HEK293 (cell line): ENCODE measurements around the gene CDH1.

Experiments used
- CTCF ChIA-PET: fragments of 350-600 bp; formaldehyde crosslinking; extraction: SDS; loops from one replicate; lab custom pipeline; 2021; ENCODE audit warnings: antibody characterized with exemption; lab: Yijun Ruan, JAX
- POLR2A ChIA-PET: fragments of 300-600 bp; formaldehyde crosslinking; extraction: SDS; loops from one replicate; lab custom pipeline; 2020; ENCODE audit warnings: antibody characterized with exemption, inconsistent platforms; lab: Yijun Ruan, JAX
- H3K27ac ChIP-seq: fragments of 200-500 bp; sonication (Bioruptor generic); 2 replicates; pipeline ENCODE4 v1.5.1; 2014; ENCODE audit warnings: low read depth, low read length, control low read depth, inconsistent platforms; ENCODE audit errors: extremely low read depth
- H3K36me3 ChIP-seq, 2 experiments: fragments of 200-500 bp in 1 of 2; sonication (Bioruptor generic) in 1 of 2; 1 replicate in 1 of 2; 2 replicates in 1 of 2; pipeline ENCODE4 v1.5.1; 2014 to 2017; ENCODE audit warnings: inconsistent platforms in 2 of 2, low read length in 2 of 2; ENCODE audit not compliant: control insufficient read depth in 2 of 2, insufficient read depth in 1 of 2
- H3K4me1 ChIP-seq: fragments of 200-500 bp; sonication (Bioruptor generic); 2 replicates; pipeline ENCODE4 v1.5.1; 2014; ENCODE audit warnings: mild to moderate bottlenecking, low read length, inconsistent platforms; ENCODE audit not compliant: control insufficient read depth, insufficient read depth
- H3K4me3 ChIP-seq: 2 replicates; pipeline ENCODE4 v1.5.1; 2011; ENCODE audit warnings: low read depth, mild to moderate bottlenecking, control low read depth, low read length, moderate library complexity
- H3K9me3 ChIP-seq: fragments of 200-500 bp; sonication (Bioruptor generic); 2 replicates; pipeline ENCODE4 v1.5.1; 2014; ENCODE audit warnings: low read depth, low read length, inconsistent platforms; ENCODE audit not compliant: control insufficient read depth, insufficient read depth
- AEBP2 ChIP-seq: fragments of 450-650 bp; formaldehyde crosslinking; IDR thresholded peaks from 2 replicates; pipeline ENCODE4 v1.5.1; 2016; ENCODE audit warnings: missing biosample characterization, missing genetic modification characterization, borderline replicate concordance
- CTCF ChIP-seq: fragments of 450-650 bp; formaldehyde crosslinking; IDR thresholded peaks from 2 replicates; pipeline ENCODE4 v1.5.1; 2016; ENCODE audit warnings: missing biosample characterization, missing genetic modification characterization
- GLI4 ChIP-seq: fragments of 450-650 bp; formaldehyde crosslinking; IDR thresholded peaks from 2 replicates; pipeline ENCODE4 v1.5.1; 2016; ENCODE audit warnings: missing biosample characterization, missing genetic modification characterization
- GLIS1 ChIP-seq: fragments of 450-650 bp; formaldehyde crosslinking; IDR thresholded peaks from 2 replicates; pipeline ENCODE4 v1.5.1; 2016; ENCODE audit warnings: missing biosample characterization, missing genetic modification characterization
- IKZF3 ChIP-seq: fragments of 450-650 bp; IDR thresholded peaks from 2 replicates; pipeline ENCODE4 v1.5.0; 2018; ENCODE audit warnings: missing biosample characterization, mild to moderate bottlenecking, missing genetic modification characterization, moderate library complexity
- MZF1 ChIP-seq: fragments of 450-650 bp; formaldehyde crosslinking; IDR thresholded peaks from 2 replicates; pipeline ENCODE4 v1.5.1; 2017; ENCODE audit warnings: missing biosample characterization, missing genetic modification characterization, borderline replicate concordance
- PRDM1 ChIP-seq: fragments of 450-650 bp; formaldehyde crosslinking; IDR thresholded peaks from 2 replicates; pipeline ENCODE4; 2016; ENCODE audit warnings: missing biosample characterization, missing genetic modification characterization
- PRDM10 ChIP-seq: fragments of 450-650 bp; formaldehyde crosslinking; IDR thresholded peaks from 2 replicates; pipeline ENCODE4 v1.5.1; 2016; ENCODE audit warnings: missing biosample characterization, missing genetic modification characterization
- PRDM4 ChIP-seq: fragments of 450-650 bp; formaldehyde crosslinking; IDR thresholded peaks from 2 replicates; pipeline ENCODE4 v1.5.1; 2017; ENCODE audit warnings: missing biosample characterization, missing genetic modification characterization
- RBAK ChIP-seq: fragments of 450-650 bp; formaldehyde crosslinking; IDR thresholded peaks from 2 replicates; pipeline ENCODE4 v1.5.1; 2016; ENCODE audit warnings: missing biosample characterization, missing genetic modification characterization
- SP7 ChIP-seq: fragments of 450-650 bp; formaldehyde crosslinking; IDR thresholded peaks from 2 replicates; pipeline ENCODE4 v1.5.1; 2016; ENCODE audit warnings: missing biosample characterization, missing genetic modification characterization
- ZBTB48 ChIP-seq: fragments of 450-650 bp; formaldehyde crosslinking; IDR thresholded peaks from 2 replicates; pipeline ENCODE4 v1.5.1; 2016; ENCODE audit warnings: missing biosample characterization, missing genetic modification characterization
- ZBTB7A ChIP-seq: fragments of 450-650 bp; formaldehyde crosslinking; IDR thresholded peaks from 2 replicates; pipeline ENCODE4 v1.5.1; 2016; ENCODE audit warnings: low read depth, missing biosample characterization, missing genetic modification characterization
- ZIC2 ChIP-seq: fragments of 450-650 bp; formaldehyde crosslinking; IDR thresholded peaks from 2 replicates; pipeline ENCODE4 v1.5.1; 2016; ENCODE audit warnings: missing biosample characterization, missing genetic modification characterization
- ZNF341 ChIP-seq: fragments of 450-650 bp; formaldehyde crosslinking; IDR thresholded peaks from 2 replicates; pipeline ENCODE4; 2016; ENCODE audit warnings: low read depth, missing biosample characterization, missing genetic modification characterization
- ZNF394 ChIP-seq: fragments of 450-650 bp; formaldehyde crosslinking; IDR thresholded peaks from 2 replicates; pipeline ENCODE4 v1.5.1; 2016; ENCODE audit warnings: missing biosample characterization, missing genetic modification characterization, mild to moderate bottlenecking, moderate library complexity, borderline replicate concordance
- ZNF426 ChIP-seq: fragments of 450-650 bp; formaldehyde crosslinking; IDR thresholded peaks from 2 replicates; pipeline ENCODE4 v1.5.1; 2017; ENCODE audit warnings: missing biosample characterization, missing genetic modification characterization, mild to moderate bottlenecking, inconsistent platforms, moderate library complexity
- ZNF514 ChIP-seq: fragments of 450-650 bp; formaldehyde crosslinking; IDR thresholded peaks from 2 replicates; pipeline ENCODE4 v1.5.1; 2016; ENCODE audit warnings: missing biosample characterization, missing genetic modification characterization
- ZNF555 ChIP-seq: fragments of 450-650 bp; formaldehyde crosslinking; conservative IDR thresholded peaks from 2 replicates; pipeline ENCODE4 v1.5.1; 2017; ENCODE audit warnings: missing biosample characterization, mild to moderate bottlenecking, missing genetic modification characterization, inconsistent platforms
- ZNF621 ChIP-seq: fragments of 450-650 bp; formaldehyde crosslinking; IDR thresholded peaks from 2 replicates; pipeline ENCODE4 v1.5.1; 2017; ENCODE audit warnings: missing biosample characterization, missing genetic modification characterization
- ZNF654 ChIP-seq: fragments of 450-650 bp; formaldehyde crosslinking; IDR thresholded peaks from 2 replicates; pipeline ENCODE4 v1.5.1; 2016; ENCODE audit warnings: low read depth, missing biosample characterization, missing genetic modification characterization
- ZNF660 ChIP-seq: fragments of 450-650 bp; IDR thresholded peaks from 2 replicates; pipeline ENCODE4 v1.5.1; 2018; ENCODE audit warnings: missing biosample characterization, mild to moderate bottlenecking, missing genetic modification characterization
- ZSCAN4 ChIP-seq: fragments of 450-650 bp; formaldehyde crosslinking; IDR thresholded peaks from 2 replicates; pipeline ENCODE4 v1.5.1; 2017; ENCODE audit warnings: missing biosample characterization, missing genetic modification characterization

CDH1 gene

GRCh38 chr16:68700831-68701230 is 36.3 kb upstream of the CDH1 start:
- POLR2A ChIA-PET: no interaction called here
- Histone ChIP-seq H3K27ac (no peak overlapping the region), H3K4me1 (no peaks in the 10 kb centered on the region), H3K4me3 (no peak overlapping the region), H3K36me3 (no peaks in the 10 kb centered on the region), H3K9me3 (no peaks in the 10 kb centered on the region)
- CTCF ChIA-PET: interaction anchor here (0.9 to 2.7 kb wide), 3 partner anchors 98 to 180 kb away, joined by 3 to 10 read pairs (median 4); no protein-coding TSS in a partner anchor
- no peak for TF ChIP-seq ZNF394 (tag by site-specific recombination)
- no peak for TF ChIP-seq AEBP2 (tag by site-specific recombination)
- TF ChIP-seq MZF1 (tag by site-specific recombination): no peak
- TF ChIP-seq RBAK: no peak
- no peak for TF ChIP-seq ZNF621 (tag by site-specific recombination)
- no peak for TF ChIP-seq ZBTB7A
- TF ChIP-seq GLI4 (tag by site-specific recombination): no peak
- TF ChIP-seq, all 188 proteins: peak for 0

- CTCF ChIA-PET: interaction anchor here (0.6 to 1.5 kb wide), 5 partner anchors 31 to 141 kb away, joined by 3 to 5 read pairs (median 4); no protein-coding TSS in a partner anchor
- TF ChIP-seq MZF1 (tag by site-specific recombination): peak; percentile 58; the same call in 1 of the 2 replicates
- TF ChIP-seq ZSCAN4 (tag by site-specific recombination): no peak
- TF ChIP-seq ZNF514: no peak
- peak; percentile 84 for TF ChIP-seq ZNF654
- TF ChIP-seq GLIS1 (tag by site-specific recombination): peak; percentile 44; the same call in 1 of the 2 replicates
- TF ChIP-seq ZNF341 (tag by site-specific recombination): peak; percentile 96
- TF ChIP-seq CTCF (tag by site-specific recombination): peak; percentile 91
- no peak for TF ChIP-seq ZNF555
- TF ChIP-seq PRDM1 (tag by site-specific recombination): peak; percentile 49; the same call in 1 of the 2 replicates
- TF ChIP-seq SP7 (tag by site-specific recombination): 0 out of 2 replicates have a peak, but pooled peaks have one; percentile 23
- peak; percentile 68; the same call in 1 of the 2 replicates for TF ChIP-seq ZBTB48 (tag by site-specific recombination)
- peak; percentile 67; the same call in 1 of the 2 replicates for TF ChIP-seq PRDM4 (tag by site-specific recombination)
- peak; percentile 64 for TF ChIP-seq IKZF3 (tag by site-specific recombination)
- TF ChIP-seq ZNF660 (tag by site-specific recombination): 0 out of 2 replicates have a peak, but pooled peaks have one; percentile 55
- TF ChIP-seq ZNF426 (tag by site-specific recombination): no peak
- TF ChIP-seq PRDM10 (tag by site-specific recombination): peak; percentile 19; the same call in 1 of the 2 replicates
- peak; percentile 55 for TF ChIP-seq ZIC2 (tag by site-specific recombination)
Observed at GRCh38 chr16:68704232-68704867, 32.7 kb upstream of the CDH1 start.

More at GRCh38 chr16:68704232-68704867, 32.7 kb upstream of the CDH1 start:
- no peaks in the 10 kb centered on the region for H3K9me3 ChIP-seq
- POLR2A ChIA-PET: no interaction called here
- no peaks in the 10 kb centered on the region for H3K36me3 ChIP-seq
- no peaks in the 10 kb centered on the region for H3K4me1 ChIP-seq
- no peak overlapping the region for H3K27ac ChIP-seq
- no peak overlapping the region for H3K4me3 ChIP-seq
